ENCODE results near the gene GOLGA2. TPM values are rescaled to one million over a fixed set of nuclear protein-coding genes. Genes with fewer than 3 reads are reported as not detected.

The GOLGA2 gene
- total RNA-seq, 1 experiment from 2014 or later, result 51.0 TPM

GRCh38 chr9:128304971-128305288 is 29.1 kb upstream of the GOLGA2 start:
- Histone ChIP-seq H2BK12ac (ENCODE audit: insufficient read length, low read depth, low read length) (no peak overlapping the region), H3K4ac (ENCODE audit: low read depth, low read length) (no peak overlapping the region), H3K23ac (ENCODE audit: insufficient read length, low read depth, low read length) (no peak overlapping the region), H3K27ac (ENCODE audit: insufficient read length, low read depth, low read length) (no peak overlapping the region), H2BK120ac (ENCODE audit: low read depth, low read length, poor library complexity, severe bottlenecking) (no peak overlapping the region), H3K18ac (ENCODE audit: insufficient read length, low read depth, low read length) (no peak overlapping the region), H3K9me3 (ENCODE audit: control insufficient read depth, low read depth, low read length) (no peaks in the 10 kb centered on the region), H4K20me1 (ENCODE audit: control insufficient read depth, insufficient read depth, insufficient read length) (no peaks in the 10 kb centered on the region), H3K27me3 (ENCODE audit: insufficient read depth, low read length) (no peaks in the 10 kb centered on the region), H3K79me1 (ENCODE audit: insufficient read depth, low read depth, low read length, poor library complexity, severe bottlenecking) (no peaks in the 10 kb centered on the region), H2BK5ac (ENCODE audit: insufficient read length, low read length) (no peak overlapping the region), H3K4me2 (ENCODE audit: insufficient read depth, insufficient read length, low read length) (no peak overlapping the region), H4K8ac (replicated peaks; ENCODE audit: insufficient read length, low read depth, low read length) (no peak overlapping the region), H2BK15ac (ENCODE audit: low read depth, low read length) (no peak overlapping the region), H4K5ac (ENCODE audit: insufficient read length, low read depth, low read length) (no peak overlapping the region), H3K23me2 (ENCODE audit: insufficient read length, low read depth, low read length, poor library complexity, severe bottlenecking) (no peaks in the 10 kb centered on the region), H3K4me1 (ENCODE audit: insufficient read depth, low read length) (no peaks in the 10 kb centered on the region), H3K56ac (ENCODE audit: insufficient read length, low read depth, low read length) (no peak overlapping the region), H3K14ac (ENCODE audit: insufficient read depth, low read length) (no peak overlapping the region), H2BK20ac (ENCODE audit: low read depth, low read length, poor library complexity, severe bottlenecking) (no peak overlapping the region), H3K79me2 (ENCODE audit: insufficient read depth, low read length) (no peaks in the 10 kb centered on the region), H2AFZ (ENCODE audit: low read length) (no peak overlapping the region), H4K91ac (ENCODE audit: insufficient read length, low read depth, low read length) (no peak overlapping the region), H3K9ac (ENCODE audit: extremely low read depth, insufficient read length, low read length) (no peak overlapping the region), H2AK5ac (ENCODE audit: insufficient read length, low read length) (no peak overlapping the region), H3T11ph (ENCODE audit: low read length) (no peak overlapping the region)
- no CpG with 5 or more reads among the region's 5 CpGs for WGBS (ENCODE audit: extremely low coverage, insufficient read length, low lambda C conversion rate)
- no peak overlapping the region for H3K4me3 Mint-ChIP-seq
- peaks cover 10 to 21% (median 19%) of the 10 kb centered on the region in 3 experiments for H3K36me3 Mint-ChIP-seq (ENCODE audit: insufficient read depth in 1 of 3, low read depth in 3 of 3)
- no peak for TF ChIP-seq CTCF (conservative IDR thresholded peaks at IDR 0.05)
- H3K4me1 Mint-ChIP-seq, result no peaks in the 10 kb centered on the region; a peak in 1 of 4 replicates
- peaks cover 2% of the 10 kb centered on the region; the same call in 1 of the 2 replicates for H3K27me3 Mint-ChIP-seq (ENCODE audit: low read depth)
- H3K9me3 Mint-ChIP-seq, result no peaks in the 10 kb centered on the region; a peak in 1 of 5 replicates
- DNase-seq, result no peak
- H3K27ac Mint-ChIP-seq, result no peak overlapping the region
